Myocyte (in vitro differentiated cells): ENCODE results near the gene CYP4A11. TPM values are rescaled to one million over a fixed set of nuclear protein-coding genes. Genes with fewer than 3 reads are reported as not detected.
"Not testable (repeated sequence)": the region's sequence is repeated elsewhere in the genome, so short reads cannot be mapped to it uniquely, and the experiment has no call there.

Experiments
- DNase-seq: peaks from one replicate; pipeline ENCODE4 v3.0.0-alpha.2; 2012; ENCODE audit warnings: low read depth
- total RNA-seq: library from RNA; depleted of rRNA; stranded (reverse); fragments of >200 nt; gene quantifications from 2 replicates; pipeline ENCODE4 v1.2.3, GENCODE V29; 2014

Gene CYP4A11
- total RNA-seq, 1 donor from 2014 or later, result not detected

DNA sequence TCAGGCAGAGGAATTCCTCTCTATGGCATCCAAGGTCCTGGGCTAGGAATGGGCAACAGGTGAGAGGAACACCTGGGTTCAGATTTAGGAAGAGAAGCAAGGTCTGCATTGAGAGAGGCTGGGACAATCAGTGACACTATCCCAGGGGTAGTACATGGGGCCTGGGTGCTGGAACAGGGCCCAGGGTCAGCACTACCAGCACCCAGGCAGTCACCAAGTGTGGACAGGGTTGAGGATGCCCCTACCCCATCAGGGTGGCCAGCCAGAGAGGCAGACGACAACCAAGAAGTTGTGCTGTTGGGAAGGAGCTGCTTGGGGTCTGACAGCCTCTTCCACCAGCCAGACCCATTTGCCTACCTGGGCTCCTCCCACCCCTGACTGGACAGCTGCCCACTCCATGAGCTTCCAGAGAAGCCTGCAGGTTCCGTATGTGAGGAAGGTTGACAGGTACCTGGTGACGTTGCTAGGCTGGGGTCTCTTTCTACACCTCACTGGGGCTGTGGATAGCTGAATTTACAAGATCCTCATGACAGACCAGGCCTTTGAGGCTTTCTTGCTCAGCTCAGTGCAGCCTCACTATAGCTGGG, 13.9 kb downstream of the CYP4A11 start:
- DNase-seq, result no peak

DNA sequence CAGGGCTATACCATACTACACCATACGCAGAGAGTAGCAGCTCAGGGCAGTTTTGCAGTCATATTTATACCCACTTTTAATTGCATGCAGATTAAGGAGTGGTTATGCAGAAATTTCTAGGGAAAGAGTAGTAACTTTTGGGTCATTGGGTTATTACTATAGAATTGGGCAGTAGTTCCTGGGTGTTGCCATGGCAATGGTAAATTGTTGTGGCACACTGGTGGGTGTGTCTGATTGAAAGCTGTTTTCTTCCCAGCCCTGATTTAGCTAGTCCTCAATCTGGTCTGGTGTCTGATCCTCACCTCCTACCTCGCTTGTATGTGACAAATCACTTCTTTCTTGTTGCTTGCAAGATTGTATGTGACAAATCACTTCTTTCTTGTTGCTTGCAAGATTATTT, 30.5 kb downstream of the CYP4A11 start:
- DNase-seq, result no peak

GRCh38 chr1:46903481-46903880, 37.8 kb downstream of the CYP4A11 start:
- DNase-seq, result no peak

DNA sequence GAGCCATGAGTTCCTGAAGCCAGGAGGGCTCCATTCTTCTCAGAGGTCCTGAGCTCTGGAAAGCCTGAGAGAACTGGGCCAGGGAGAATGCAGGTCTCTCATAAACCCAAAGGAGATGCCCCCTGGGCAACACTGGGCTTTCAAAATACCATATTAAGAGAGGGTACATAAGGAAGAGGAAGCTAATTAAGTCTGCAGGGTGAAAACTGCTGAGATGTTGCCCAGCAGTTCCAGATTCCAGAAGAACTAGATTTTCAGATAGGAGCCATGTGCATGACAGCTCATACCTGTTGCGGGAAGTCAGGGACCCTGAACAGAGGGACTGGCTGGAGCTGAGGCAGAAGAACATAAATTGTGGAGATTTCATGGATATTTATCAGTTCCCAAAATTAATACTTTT, 40.9 kb downstream of the CYP4A11 start:
- DNase-seq, result no peak

DNA sequence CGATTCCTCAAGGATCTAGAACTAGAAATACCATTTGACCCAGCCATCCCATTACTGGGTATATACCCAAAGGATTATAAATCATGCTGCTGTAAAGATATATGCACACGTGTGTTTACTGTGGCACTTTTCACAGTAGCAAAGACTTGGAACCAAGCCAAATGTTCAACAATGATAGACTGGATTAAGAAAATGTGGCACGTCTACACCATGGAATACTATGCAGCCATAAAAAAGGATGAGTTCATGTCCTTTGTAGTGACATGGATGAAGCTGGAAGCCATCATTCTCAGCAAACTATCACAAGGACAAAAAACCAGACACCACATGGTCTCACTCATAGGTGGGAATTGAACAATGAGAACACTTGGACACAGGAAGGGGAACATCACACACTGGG, 59.6 kb downstream of the CYP4A11 start:
- DNase-seq, result not testable (repeated sequence)

Other genes starting within 250 kb of the CYP4A11 start
- gene EFCAB14, start 222.4 kb downstream of the CYP4A11 start, total RNA-seq, result 50.9 and 56.8 TPM in 2 replicates
- not detected in 2 replicates for gene CYP4B1, start 142.4 kb downstream of the CYP4A11 start, total RNA-seq
- gene CYP4X1, start 82.2 kb upstream of the CYP4A11 start, total RNA-seq, result not detected in 2 replicates
- not detected in 2 replicates for gene CYP4Z1, start 125.8 kb upstream of the CYP4A11 start, total RNA-seq
- not detected in 2 replicates for gene CYP4A22, start 196.0 kb upstream of the CYP4A11 start, total RNA-seq
- gene PDZK1IP1, start 248.6 kb upstream of the CYP4A11 start, total RNA-seq, result not detected in 2 replicates